HG03558 (cell line): ENCODE results near the gene ASPSCR1.
"Not testable (repeated sequence)": the region's sequence is repeated elsewhere in the genome, so short reads cannot be mapped to it uniquely, and the experiment has no call there.

Experiments
- ATAC-seq: cut with Tn5 transposase; IDR thresholded peaks from one replicate; pipeline ENCODE4 v1.9.1; 2021; ENCODE audit warnings: moderate number of reproducible peaks; ENCODE audit not compliant: unreplicated experiment; ENCODE audit errors: extremely low read depth

ASPSCR1 gene

GRCh38 chr17:81940538-81941483 is 36.6 kb upstream of the ASPSCR1 start:
- ATAC-seq, result no peak

- ATAC-seq, result no peak
Measured at GRCh38 chr17:81941484-81942166, 35.8 kb upstream of the ASPSCR1 start.

GRCh38 chr17:81942167-81942553 is 35.3 kb upstream of the ASPSCR1 start:
- ATAC-seq, result no peak

- no peak for ATAC-seq
Measured at GRCh38 chr17:81944858-81945257, 32.6 kb upstream of the ASPSCR1 start.

- no peak for ATAC-seq
Measured at GRCh38 chr17:81947189-81947588, 30.2 kb upstream of the ASPSCR1 start, which contains the start of gene MYADML2. MYADML2 (minus strand) TSS chr17:81947233; CDS start chr17:81941741, 5,492 bp downstream.

- no peak for ATAC-seq
Measured at GRCh38 chr17:81948635-81949378, 28.6 kb upstream of the ASPSCR1 start.

- no peak for ATAC-seq
Measured at GRCh38 chr17:81950501-81950900, 26.9 kb upstream of the ASPSCR1 start.

GRCh38 chr17:81951785-81952684 is 25.4 kb upstream of the ASPSCR1 start:
- ATAC-seq, result no peak

- ATAC-seq, result no peak
Measured at GRCh38 chr17:81952792-81953228, 24.6 kb upstream of the ASPSCR1 start.

- ATAC-seq, result not testable (repeated sequence)
Measured at GRCh38 chr17:81953443-81953842, 24.0 kb upstream of the ASPSCR1 start.

GRCh38 chr17:81954131-81955057 is 23.0 kb upstream of the ASPSCR1 start:
- no peak for ATAC-seq

GRCh38 chr17:81955058-81955681 is 22.3 kb upstream of the ASPSCR1 start:
- no peak for ATAC-seq

- no peak for ATAC-seq
Measured at GRCh38 chr17:81955756-81956544, 21.5 kb upstream of the ASPSCR1 start.

GRCh38 chr17:81956607-81957589 is 20.5 kb upstream of the ASPSCR1 start:
- no peak for ATAC-seq

GRCh38 chr17:81957691-81958432 is 19.6 kb upstream of the ASPSCR1 start:
- ATAC-seq, result no peak
